ENCODE data around the gene ZNF506. TPM values are rescaled to one million over a fixed set of nuclear protein-coding genes. Genes with fewer than 3 reads are reported as not detected.

Gene ZNF506
- total and polyA plus RNA-seq, 2 donors (not counting 3 experiments of a cell fraction or from before 2014, with no cell fraction given), result 6.4 to 10.7 TPM

DNA sequence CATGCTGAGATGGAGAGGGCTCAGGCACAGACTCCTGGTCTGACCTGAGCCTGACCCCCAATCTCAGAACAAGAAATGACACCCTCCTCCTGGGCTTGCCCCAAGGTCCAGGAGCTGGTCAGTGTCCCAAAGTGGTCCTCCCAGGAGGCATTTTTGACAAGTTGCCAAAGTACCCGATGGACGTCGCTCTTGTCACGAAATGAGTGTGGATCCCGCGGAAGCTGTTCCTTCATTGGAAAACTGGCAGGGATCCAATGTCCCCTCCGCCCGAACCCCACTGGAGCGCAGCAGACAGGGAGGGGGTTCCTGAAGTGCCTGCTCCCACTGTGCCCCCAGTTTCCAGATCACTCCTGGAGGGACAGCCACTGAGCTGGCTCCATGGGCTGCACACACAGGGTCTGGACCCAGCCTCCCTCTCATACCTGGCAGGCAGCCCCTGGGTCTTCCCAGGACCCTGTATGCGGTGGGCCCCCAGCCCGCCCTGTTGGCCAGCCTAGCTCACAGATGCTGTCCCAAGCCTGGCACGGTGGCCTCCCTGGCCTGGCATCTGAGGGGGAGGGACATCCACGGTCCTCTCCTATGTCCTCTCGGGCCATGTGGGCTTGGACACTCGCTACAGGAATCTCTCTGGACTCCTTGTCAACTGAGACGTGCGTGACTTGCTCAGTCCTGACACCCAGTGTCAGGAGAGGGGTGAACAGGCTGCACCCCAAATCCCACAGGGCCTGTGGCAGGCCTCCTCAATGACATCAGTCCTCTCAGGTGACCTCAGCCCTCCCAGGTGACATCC, 75.9 kb downstream of the ZNF506 start:
- DNase-seq (ENCODE audit: low read depth, low spot score), result no peak
- H3K27me3 ChIP-seq (ENCODE audit: control insufficient read depth in 2 of 2, insufficient read depth in 2 of 2, low read length in 2 of 2), result no peaks in the 10 kb centered on the region
- H3K79me2 ChIP-seq (ENCODE audit: control insufficient read depth, insufficient read depth, low read length), result no peaks in the 10 kb centered on the region
- H3K9me3 ChIP-seq (replicated peaks; ENCODE audit: control insufficient read depth, insufficient read depth, low read length), result peaks cover 2% of the 10 kb centered on the region
- ChIA-PET CTCF (no interaction called here), POLR2A (interaction anchor here (1.0 kb wide), 1 partner anchor 30 kb away, joined by 3 read pairs; no protein-coding TSS in a partner anchor)
- H3K4me3 ChIP-seq (replicated peaks in 1 of 3; ENCODE audit: insufficient read depth in 1 of 3, low read depth in 1 of 3, low read length in 3 of 3), result no peak overlapping the region
- dilution Hi-C loops (cut with MboI; ENCODE audit: extremely low pct_ligation_motif_present, low sequenced_read_pairs), result no loop called here
- H3K36me3 ChIP-seq (ENCODE audit: control insufficient read depth in 2 of 2, extremely low read depth in 1 of 2, insufficient read depth in 2 of 2, low read length in 2 of 2), result no peaks in the 10 kb centered on the region
- no peak overlapping the region for H3K4me2 ChIP-seq (ENCODE audit: insufficient read depth, low read length)
- H4K20me1 ChIP-seq (replicated peaks; ENCODE audit: control insufficient read depth, extremely low read depth, insufficient read depth, low read length), result no peaks in the 10 kb centered on the region
- no peak for FAIRE-seq
- no peak overlapping the region for H3K9ac ChIP-seq (replicated peaks; ENCODE audit: extremely low read depth, insufficient read depth, low read length)
- BruUV-seq (replicated peaks), result no TSS peak
- no peak overlapping the region for H2AFZ ChIP-seq (ENCODE audit: low read depth, low read length)
- no peak overlapping the region for H3K27ac ChIP-seq (ENCODE audit: insufficient read depth, low read depth, low read length)
- TF ChIP-seq JUN (IDR thresholded peaks at IDR 0.05; ENCODE audit: borderline replicate concordance, insufficient read depth, insufficient read length, low read depth), result no peak
- no peak for TF ChIP-seq POLR2A (IDR thresholded peaks at IDR 0.05; ENCODE audit: low read depth, low read length)
- TF ChIP-seq MAX (IDR thresholded peaks at IDR 0.05; ENCODE audit: insufficient read depth, insufficient read length), result no peak
- TF ChIP-seq, protein P1, sequence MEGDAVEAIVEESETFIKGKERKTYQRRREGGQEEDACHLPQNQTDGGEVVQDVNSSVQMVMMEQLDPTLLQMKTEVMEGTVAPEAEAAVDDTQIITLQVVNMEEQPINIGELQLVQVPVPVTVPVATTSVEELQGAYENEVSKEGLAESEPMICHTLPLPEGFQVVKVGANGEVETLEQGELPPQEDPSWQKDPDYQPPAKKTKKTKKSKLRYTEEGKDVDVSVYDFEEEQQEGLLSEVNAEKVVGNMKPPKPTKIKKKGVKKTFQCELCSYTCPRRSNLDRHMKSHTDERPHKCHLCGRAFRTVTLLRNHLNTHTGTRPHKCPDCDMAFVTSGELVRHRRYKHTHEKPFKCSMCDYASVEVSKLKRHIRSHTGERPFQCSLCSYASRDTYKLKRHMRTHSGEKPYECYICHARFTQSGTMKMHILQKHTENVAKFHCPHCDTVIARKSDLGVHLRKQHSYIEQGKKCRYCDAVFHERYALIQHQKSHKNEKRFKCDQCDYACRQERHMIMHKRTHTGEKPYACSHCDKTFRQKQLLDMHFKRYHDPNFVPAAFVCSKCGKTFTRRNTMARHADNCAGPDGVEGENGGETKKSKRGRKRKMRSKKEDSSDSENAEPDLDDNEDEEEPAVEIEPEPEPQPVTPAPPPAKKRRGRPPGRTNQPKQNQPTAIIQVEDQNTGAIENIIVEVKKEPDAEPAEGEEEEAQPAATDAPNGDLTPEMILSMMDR (IDR thresholded peaks at IDR 0.05; ENCODE audit: extremely low read depth in 1 of 2, insufficient read depth in 1 of 2, low read depth in 1 of 2, low read length in 2 of 2), result no peak
- TF ChIP-seq MYC (IDR thresholded peaks at IDR 0.05; ENCODE audit: low read depth, low read length), result no peak
- TF ChIP-seq POLR2AphosphoS5 (IDR thresholded peaks at IDR 0.05; ENCODE audit: insufficient read depth, low read depth, low read length), result no peak
- no peak for TF ChIP-seq GATA2 (IDR thresholded peaks at IDR 0.05; ENCODE audit: insufficient read depth, insufficient read length, low read depth, low read length)
- H3K4me1 ChIP-seq (ENCODE audit: control insufficient read depth, extremely low read depth, insufficient read depth, low read length), result no peaks in the 10 kb centered on the region
- intact Hi-C loops (cut with micrococcal nuclease), result no loop called here
- no peaks in the 10 kb centered on the region for H3K9me1 ChIP-seq (replicated peaks; ENCODE audit: control insufficient read depth, extremely low read depth, insufficient read depth, low read length)

All from endothelial cell of umbilical vein (primary cell).